ENCODE results near the gene PRPF38B. TPM values are rescaled to one million over a fixed set of nuclear protein-coding genes. Genes with fewer than 3 reads are reported as not detected.

Gene PRPF38B
- total RNA-seq, 1 donor from 2014 or later: 62.4 TPM

DNA sequence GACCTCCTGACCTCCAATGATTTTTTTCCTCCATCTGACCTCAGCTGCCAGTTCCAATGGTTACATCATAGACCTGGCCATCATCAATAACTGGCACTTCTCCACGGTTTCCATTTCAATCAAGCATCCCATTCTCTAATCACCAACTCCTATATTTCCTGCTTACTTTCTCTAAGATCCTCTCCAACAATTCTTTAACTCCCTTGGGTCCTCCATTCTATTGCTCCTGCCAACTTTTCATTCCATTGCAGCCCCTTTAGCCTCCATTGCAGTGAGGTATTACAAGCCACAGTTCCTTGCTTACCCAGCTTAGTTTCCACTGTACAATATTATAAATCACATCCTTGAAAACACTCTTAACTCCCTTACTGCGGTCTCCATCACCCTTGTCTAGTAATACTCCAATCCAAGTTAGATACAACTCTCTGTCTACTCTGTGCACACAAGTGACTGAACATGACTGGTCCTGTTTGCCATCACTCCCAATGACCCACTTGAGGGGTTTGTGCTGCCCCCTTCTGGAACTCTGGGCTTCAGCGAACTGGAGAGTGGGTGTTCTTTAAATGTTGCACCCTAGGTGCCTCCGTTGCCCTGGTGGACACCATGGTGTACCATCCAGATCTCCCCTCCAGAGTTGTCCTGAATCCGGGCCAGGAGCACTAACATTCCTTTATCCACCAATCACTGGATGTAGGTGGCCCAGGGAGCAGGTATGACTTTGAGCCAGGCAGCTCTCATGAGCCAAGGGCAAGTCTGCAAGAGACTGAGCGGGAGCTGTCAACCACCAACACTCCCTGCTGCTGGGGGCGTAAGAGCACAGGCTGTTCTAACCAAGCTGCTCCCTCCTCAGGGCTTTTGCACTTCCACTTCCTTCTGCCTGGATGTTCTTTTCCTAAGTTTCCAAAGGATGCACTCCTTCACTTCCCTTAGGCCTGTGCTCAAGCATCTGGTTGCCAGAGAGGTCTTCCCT, 16.9 kb downstream of the PRPF38B start:
- Mint-ChIP-seq H3K27me3 (ENCODE audit: low read depth) (peaks cover 36% of the 10 kb centered on the region), H3K36me3 (no peaks in the 10 kb centered on the region), H3K4me1 (no peaks in the 10 kb centered on the region), H3K4me3 (no peak overlapping the region), H3K27ac (no peak overlapping the region), H3K9me3 (no peaks in the 10 kb centered on the region)
- no peak for TF ChIP-seq CTCF (IDR thresholded peaks at IDR 0.05; ENCODE audit: unreplicated experiment)
- no peak for DNase-seq (ENCODE audit: low spot score in 2 of 2, unreplicated experiment in 2 of 2)

DNA sequence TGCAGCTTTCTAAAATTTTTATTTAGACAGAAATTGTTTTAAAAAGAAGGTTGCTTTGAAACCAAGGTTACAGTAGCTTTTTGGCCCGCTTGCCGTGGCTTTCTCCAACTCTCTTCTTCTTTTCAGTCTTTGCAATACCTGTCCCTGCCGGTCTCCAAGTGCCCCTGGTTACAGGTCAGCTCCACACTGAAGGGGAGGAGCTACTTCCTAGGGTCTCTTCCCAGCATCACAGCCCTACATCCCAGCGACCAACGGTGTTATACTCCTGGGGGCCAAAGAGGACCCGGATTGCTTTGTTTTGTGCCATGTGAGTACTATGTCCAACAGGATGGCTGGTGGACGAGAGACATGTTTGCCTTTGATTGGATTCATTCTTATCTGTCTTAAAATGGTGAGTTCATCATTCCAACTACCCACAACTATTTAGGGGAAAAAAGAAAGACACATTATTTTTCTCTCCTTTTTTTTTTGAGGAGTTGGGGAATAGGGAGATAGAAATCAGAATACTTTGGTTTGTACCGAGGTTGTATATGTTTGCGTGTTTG, 20.6 kb downstream of the PRPF38B start, which contains the start of gene FNDC7:
TSS of gene FNDC7 (plus strand) at position 303 of the 545 bp plus-strand sequence. CDS start at position 329, 26 bp downstream.
- Mint-ChIP-seq H3K36me3 (no peaks in the 10 kb centered on the region), H3K27me3 (ENCODE audit: low read depth) (peaks cover 17% of the 10 kb centered on the region), H3K9me3 (no peaks in the 10 kb centered on the region), H3K4me1 (no peaks in the 10 kb centered on the region), H3K27ac (no peak within 1 kb of the TSS), H3K4me3 (no peak within 1 kb of the TSS)
- TF ChIP-seq CTCF (IDR thresholded peaks at IDR 0.05; ENCODE audit: unreplicated experiment): no peak
- DNase-seq (ENCODE audit: low spot score in 2 of 2, unreplicated experiment in 2 of 2): no peak

- Mint-ChIP-seq H3K4me3 (no peak overlapping the region), H3K27ac (no peak overlapping the region), H3K4me1 (no peaks in the 10 kb centered on the region), H3K9me3 (no peaks in the 10 kb centered on the region), H3K36me3 (no peaks in the 10 kb centered on the region), H3K27me3 (ENCODE audit: low read depth) (peaks cover 13% of the 10 kb centered on the region)
- no peak for TF ChIP-seq CTCF (IDR thresholded peaks at IDR 0.05; ENCODE audit: unreplicated experiment)
- no peak for DNase-seq (ENCODE audit: low spot score in 2 of 2, unreplicated experiment in 2 of 2)
Measured at GRCh38 chr1:108715932-108716331, 23.8 kb downstream of the PRPF38B start.

DNA sequence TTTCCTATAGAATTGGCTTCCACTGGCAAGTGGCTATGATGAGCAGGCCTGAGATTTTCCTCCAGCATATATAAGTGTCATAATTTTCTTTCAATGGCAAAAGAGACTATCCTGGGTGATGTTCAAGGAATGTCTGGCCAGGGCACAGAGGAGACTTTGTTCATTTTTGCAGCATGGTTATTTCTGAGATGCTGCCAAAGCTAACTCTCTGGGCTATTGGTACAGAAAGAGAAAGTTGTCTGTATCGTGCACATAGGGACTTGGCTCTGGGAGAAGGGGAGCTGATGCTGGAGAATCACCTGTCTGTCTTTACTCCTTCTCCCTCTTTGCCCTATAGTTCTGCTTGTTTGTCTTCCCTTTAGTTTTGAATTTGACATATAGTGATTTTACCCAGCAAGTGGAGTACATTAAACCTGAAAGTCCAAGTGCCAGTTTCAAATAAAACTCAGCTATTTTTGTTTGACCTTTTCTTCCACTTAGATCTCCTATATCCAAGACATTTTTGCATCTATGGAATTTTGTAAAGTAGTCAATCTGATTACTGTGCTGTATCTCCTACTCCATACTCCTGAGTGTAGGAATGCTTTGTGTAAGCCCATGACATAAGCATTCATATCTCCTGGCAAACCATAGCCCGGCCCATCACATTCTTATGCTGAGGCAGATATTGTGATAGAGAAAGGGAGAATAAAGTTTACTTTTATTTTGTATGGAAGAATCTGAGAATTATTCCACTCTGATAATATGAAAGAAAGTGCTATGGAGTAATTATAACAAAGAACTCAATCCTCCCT, 24.5 kb downstream of the PRPF38B start:
- H3K27me3 Mint-ChIP-seq (ENCODE audit: low read depth): peaks cover 11% of the 10 kb centered on the region
- H3K4me1 Mint-ChIP-seq: no peaks in the 10 kb centered on the region
- H3K9me3 Mint-ChIP-seq: no peaks in the 10 kb centered on the region
- DNase-seq (ENCODE audit: low spot score in 2 of 2, unreplicated experiment in 2 of 2): no peak
- TF ChIP-seq CTCF (IDR thresholded peaks at IDR 0.05; ENCODE audit: unreplicated experiment): no peak
- no peak overlapping the region for H3K27ac Mint-ChIP-seq
- no peaks in the 10 kb centered on the region for H3K36me3 Mint-ChIP-seq
- no peak overlapping the region for H3K4me3 Mint-ChIP-seq

GRCh38 chr1:108717774-108718316, 25.7 kb downstream of the PRPF38B start:
- Mint-ChIP-seq H3K9me3 (no peaks in the 10 kb centered on the region), H3K4me3 (no peak overlapping the region), H3K4me1 (peaks cover 3% of the 10 kb centered on the region), H3K27ac (no peak overlapping the region), H3K36me3 (no peaks in the 10 kb centered on the region), H3K27me3 (ENCODE audit: low read depth) (peaks cover 8% of the 10 kb centered on the region)
- no peak for TF ChIP-seq CTCF (IDR thresholded peaks at IDR 0.05; ENCODE audit: unreplicated experiment)
- DNase-seq (ENCODE audit: low spot score in 2 of 2, unreplicated experiment in 2 of 2): no peak
